Transverse colon (tissue), 4 donors: ENCODE measurements around the gene NOTCH2.

Experiments used
- CTCF ChIP-seq, 5 experiments: fragments of 200-600 bp in 3 of 5; fragments of 450-650 bp in 2 of 5; sonication (generic) in 3 of 5; IDR thresholded peaks; 1 replicate in 2 of 5; 2 replicates in 3 of 5; pipeline ENCODE4 v1.5.1; 2016 to 2017; ENCODE audit warnings: antibody characterized with exemption in 5 of 5, inconsistent platforms in 3 of 5, mild to moderate bottlenecking in 2 of 5, moderate library complexity in 1 of 5
- EP300 ChIP-seq: sonication (generic); formaldehyde crosslinking; IDR thresholded peaks from one replicate; pipeline ENCODE4 v1.6.1; 2017; ENCODE audit warnings: antibody characterized with exemption, low read depth
- POLR2A ChIP-seq: fragments of 450-650 bp; IDR thresholded peaks from one replicate; pipeline ENCODE4 v1.6.1; 2016; ENCODE audit warnings: antibody characterized with exemption, mild to moderate bottlenecking, moderate library complexity
- POLR2AphosphoS5 ChIP-seq, 3 donors: sonication (generic); formaldehyde crosslinking; IDR thresholded peaks; one replicate each; pipeline ENCODE4 v1.6.1; 2016; ENCODE audit warnings: antibody characterized with exemption in 3 of 3

GRCh38 chr1:119879510-119880434, 189.7 kb downstream of the NOTCH2 start:
- TF ChIP-seq POLR2A (no peak), CTCF (IDR thresholded peaks at IDR 0.05) (no peak), POLR2AphosphoS5 (IDR thresholded peaks at IDR 0.05) (no peak), EP300 (no peak)
